Fibroblast of lung (primary cell): Measurements from ENCODE around the gene TSPYL1. TPM values are rescaled to one million over a fixed set of nuclear protein-coding genes. Genes with fewer than 3 reads are reported as not detected.

Source experiments
- DNase-seq, 2 donors: peaks; one replicate each; pipeline versions ENCODE4 v3.0.0 to v3.0.0-alpha.2; 2010; ENCODE audit warnings: low read depth in 2 of 2
- H2AFZ ChIP-seq: 2 replicates; pipeline ENCODE4 v1.5.1; 2012; ENCODE audit warnings: low read length, control low read depth, inconsistent platforms
- H3K27ac ChIP-seq: 2 replicates; pipeline ENCODE4 v1.5.1; 2011; ENCODE audit warnings: low read length, control low read depth; ENCODE audit not compliant: insufficient read depth
- H3K27me3 ChIP-seq: 2 replicates; pipeline ENCODE4 v1.5.1; 2011; ENCODE audit warnings: mild to moderate bottlenecking, low read length; ENCODE audit not compliant: control insufficient read depth, insufficient read depth
- H3K36me3 ChIP-seq: 2 replicates; pipeline ENCODE4 v1.5.1; 2011; ENCODE audit warnings: low read length; ENCODE audit not compliant: control insufficient read depth, insufficient read depth
- H3K4me1 ChIP-seq: 2 replicates; pipeline ENCODE4 v1.5.1; 2011; ENCODE audit warnings: low read length; ENCODE audit not compliant: control insufficient read depth, insufficient read depth; ENCODE audit errors: extremely low read depth
- H3K4me2 ChIP-seq: 2 replicates; pipeline ENCODE4 v1.5.1; 2011; ENCODE audit warnings: low read length, control low read depth; ENCODE audit not compliant: insufficient read depth; ENCODE audit errors: extremely low read depth
- H3K4me3 ChIP-seq, 4 experiments: fragments of 200-600 bp in 1 of 4; sonication (generic) in 1 of 4; replicated peaks in 1 of 4; 2 replicates each; pipeline ENCODE4 v1.5.1; 2011 to 2016; ENCODE audit warnings: low read length in 4 of 4, low read depth in 3 of 4, mild to moderate bottlenecking in 3 of 4, control low read depth in 2 of 4, inconsistent platforms in 1 of 4, mixed read lengths in 1 of 4; ENCODE audit not compliant: insufficient read depth in 1 of 4; ENCODE audit errors: control extremely low read depth in 1 of 4
- H3K79me2 ChIP-seq: 2 replicates; pipeline ENCODE4 v1.5.1; 2012; ENCODE audit warnings: mild to moderate bottlenecking, low read length, inconsistent platforms; ENCODE audit not compliant: control insufficient read depth, insufficient read depth
- H3K9ac ChIP-seq: 2 replicates; pipeline ENCODE4 v1.5.1; 2011; ENCODE audit warnings: mild to moderate bottlenecking, low read length, control low read depth; ENCODE audit not compliant: insufficient read depth
- H3K9me3 ChIP-seq: 2 replicates; pipeline ENCODE4 v1.5.1; 2012; ENCODE audit warnings: low read depth, low read length; ENCODE audit not compliant: control insufficient read depth, insufficient read depth
- H4K20me1 ChIP-seq: 2 replicates; pipeline ENCODE4 v1.5.1; 2011; ENCODE audit warnings: low read length; ENCODE audit not compliant: control insufficient read depth, insufficient read depth; ENCODE audit errors: extremely low read depth
- CTCF ChIP-seq, 2 donors: IDR thresholded peaks in 1 of 2; conservative IDR thresholded peaks in 1 of 2; 1 replicate in 1 of 2; 2 replicates in 1 of 2; pipeline ENCODE4 v1.5.1; 2011 to 2012; ENCODE audit warnings: low read length in 2 of 2, control low read depth in 1 of 2, inconsistent platforms in 1 of 2, low read depth in 1 of 2, mild to moderate bottlenecking in 1 of 2
- EZH2 ChIP-seq: IDR thresholded peaks from 2 replicates; pipeline ENCODE4 v1.5.1; 2012; ENCODE audit warnings: low read length, control low read depth, mild to moderate bottlenecking; ENCODE audit errors: missing control alignments
- polyA plus RNA-seq, 2 donors: library from polyadenylated mRNA; depleted of rRNA in 1 of 2; stranded (reverse) in 1 of 2; unstranded in 1 of 2; fragments of >200 nt; gene quantifications; 2 replicates each; pipeline ENCODE4 v1.2.1, GENCODE V29; 2011 to 2012; ENCODE audit warnings: missing spikeins in 1 of 2
- total RNA-seq: library from RNA; depleted of rRNA; stranded (reverse); fragments of >200 nt; gene quantifications from 2 replicates; pipeline ENCODE4 v1.2.1, GENCODE V29; 2014

Gene TSPYL1
- total and polyA plus RNA-seq, 2 donors (not counting 1 experiment from before 2014, with no cell fraction given) = 82.0 to 93.0 TPM

- no peaks in the 10 kb centered on the region for H4K20me1 ChIP-seq
- TF ChIP-seq CTCF (conservative IDR thresholded peaks at IDR 0.05 in 1 of 2, IDR thresholded peaks at IDR 0.05 in 1 of 2; ENCODE audit: low read depth in 1 of 2, low read length in 2 of 2) = no peak
- TF ChIP-seq EZH2 = no peak
- no peaks in the 10 kb centered on the region for H3K4me1 ChIP-seq
- no peaks in the 10 kb centered on the region for H3K36me3 ChIP-seq
- H3K4me2 ChIP-seq = no peak overlapping the region
- no peak overlapping the region for H2AFZ ChIP-seq
- H3K9me3 ChIP-seq = no peaks in the 10 kb centered on the region
- H3K4me3 ChIP-seq = no peak overlapping the region
- H3K9ac ChIP-seq = no peak overlapping the region
- H3K27ac ChIP-seq = no peak overlapping the region
- no peak for DNase-seq
- no peaks in the 10 kb centered on the region for H3K79me2 ChIP-seq
- H3K27me3 ChIP-seq = no peaks in the 10 kb centered on the region
Observed at GRCh38 chr6:116300566-116300965, 20.8 kb upstream of the TSPYL1 start.

- H2AFZ ChIP-seq = no peak overlapping the region
- no peaks in the 10 kb centered on the region for H3K79me2 ChIP-seq
- H3K9ac ChIP-seq = no peak overlapping the region
- H3K4me2 ChIP-seq = no peak overlapping the region
- no peaks in the 10 kb centered on the region for H3K36me3 ChIP-seq
- H3K4me1 ChIP-seq = no peaks in the 10 kb centered on the region
- H3K27me3 ChIP-seq = no peaks in the 10 kb centered on the region
- H3K27ac ChIP-seq = no peak overlapping the region
- DNase-seq = no peak
- no peaks in the 10 kb centered on the region for H4K20me1 ChIP-seq
- H3K4me3 ChIP-seq = no peak overlapping the region
- TF ChIP-seq CTCF (conservative IDR thresholded peaks at IDR 0.05 in 1 of 2, IDR thresholded peaks at IDR 0.05 in 1 of 2; ENCODE audit: low read depth in 1 of 2, low read length in 2 of 2) (no peak), EZH2 (no peak)
- no peaks in the 10 kb centered on the region for H3K9me3 ChIP-seq
Observed at GRCh38 chr6:116298973-116299372, 19.2 kb upstream of the TSPYL1 start.

GRCh38 chr6:116298273-116298672 is 18.5 kb upstream of the TSPYL1 start:
- DNase-seq = no peak
- no peaks in the 10 kb centered on the region for H3K4me1 ChIP-seq
- H3K27me3 ChIP-seq = no peaks in the 10 kb centered on the region
- no peak overlapping the region for H2AFZ ChIP-seq
- H3K9me3 ChIP-seq = no peaks in the 10 kb centered on the region
- no peak overlapping the region for H3K9ac ChIP-seq
- no peak overlapping the region for H3K4me2 ChIP-seq
- no peaks in the 10 kb centered on the region for H4K20me1 ChIP-seq
- no peaks in the 10 kb centered on the region for H3K79me2 ChIP-seq
- no peak overlapping the region for H3K4me3 ChIP-seq
- no peaks in the 10 kb centered on the region for H3K36me3 ChIP-seq
- H3K27ac ChIP-seq = no peak overlapping the region
- TF ChIP-seq CTCF (conservative IDR thresholded peaks at IDR 0.05 in 1 of 2, IDR thresholded peaks at IDR 0.05 in 1 of 2; ENCODE audit: low read depth in 1 of 2, low read length in 2 of 2) = no peak
